Mononuclear cell (primary cell): Measurements from ENCODE around the gene RNF34. TPM values are rescaled to one million over a fixed set of nuclear protein-coding genes. Genes with fewer than 3 reads are reported as not detected.
A peak's percentile ranks its signal among the peaks of the same experiment; 100 is the strongest.
"Not testable (repeated sequence)": the region's sequence is repeated elsewhere in the genome, so short reads cannot be mapped to it uniquely, and the experiment has no call there.

ENCODE experiments used
- H3K27me3 ChIP-seq: 2 replicates; pipeline ENCODE4 v1.6.0; 2011; ENCODE audit warnings: low read length, control low read depth; ENCODE audit not compliant: insufficient read depth
- H3K4me1 ChIP-seq: 2 replicates; pipeline ENCODE4 v1.5.1; 2011; ENCODE audit warnings: mild to moderate bottlenecking, low read length, control low read depth; ENCODE audit not compliant: insufficient read depth
- H3K4me3 ChIP-seq: 2 replicates; pipeline ENCODE4 v1.5.1; 2011; ENCODE audit warnings: mild to moderate bottlenecking, low read length, moderate library complexity
- H3K9me3 ChIP-seq: 2 replicates; pipeline ENCODE4 v1.5.1; 2011; ENCODE audit warnings: low read depth, mild to moderate bottlenecking, control low read depth, low read length
- total RNA-seq: library from RNA; depleted of rRNA; stranded (reverse); fragments of >200 nt; gene quantifications from one replicate; pipeline ENCODE4 v1.2.3, GENCODE V29; 2012

RNF34 gene
- total RNA-seq: 54.4 TPM

GRCh38 chr12:121399391-121400331 is at the start of gene RNF34:
TSS of gene RNF34 (plus strand) at chr12:121400118. CDS start at chr12:121400213, 95 bp downstream.
- peaks cover 28% of the 10 kb centered on the region for H3K4me1 ChIP-seq
- no peaks in the 10 kb centered on the region for H3K9me3 ChIP-seq
- peak within 1 kb of the TSS; percentile 93 for H3K4me3 ChIP-seq
- no peaks in the 10 kb centered on the region for H3K27me3 ChIP-seq

- H3K4me3 ChIP-seq: peak within 1 kb of the TSS; percentile 74
- H3K9me3 ChIP-seq: no peaks in the 10 kb centered on the region
- no peaks in the 10 kb centered on the region for H3K27me3 ChIP-seq
- peaks cover 36% of the 10 kb centered on the region for H3K4me1 ChIP-seq
Measured at GRCh38 chr12:121351820-121352681, 47.9 kb upstream of the RNF34 start, which contains the start of gene ANAPC5. TSS of gene ANAPC5 (minus strand) at chr12:121352411. CDS start at chr12:121352340, 71 bp downstream.

- H3K4me1 ChIP-seq: peaks cover 36% of the 10 kb centered on the region
- H3K4me3 ChIP-seq: peak overlapping the region; percentile 74
Measured at GRCh38 chr12:121352682-121353018, 47.3 kb upstream of the RNF34 start.

GRCh38 chr12:121355818-121356217 is 44.1 kb upstream of the RNF34 start:
- no peaks in the 10 kb centered on the region for H3K9me3 ChIP-seq
- peaks cover 18% of the 10 kb centered on the region for H3K4me1 ChIP-seq
- H3K4me3 ChIP-seq: no peak overlapping the region
- no peaks in the 10 kb centered on the region for H3K27me3 ChIP-seq

More at GRCh38 chr12:121352682-121353018, 47.3 kb upstream of the RNF34 start:
- no peaks in the 10 kb centered on the region for H3K9me3 ChIP-seq
- no peaks in the 10 kb centered on the region for H3K27me3 ChIP-seq

GRCh38 chr12:121356657-121357056 is 43.3 kb upstream of the RNF34 start:
- no peak overlapping the region for H3K4me3 ChIP-seq
- H3K27me3 ChIP-seq: no peaks in the 10 kb centered on the region
- H3K4me1 ChIP-seq: peaks cover 9% of the 10 kb centered on the region
- no peaks in the 10 kb centered on the region for H3K9me3 ChIP-seq

GRCh38 chr12:121357331-121357730 is 42.6 kb upstream of the RNF34 start:
- H3K4me1 ChIP-seq: peaks cover 7% of the 10 kb centered on the region

GRCh38 chr12:121358073-121358472 is 41.8 kb upstream of the RNF34 start:
- H3K4me3 ChIP-seq: no peak overlapping the region
- no peaks in the 10 kb centered on the region for H3K9me3 ChIP-seq
- H3K27me3 ChIP-seq: no peaks in the 10 kb centered on the region
- peaks cover 3% of the 10 kb centered on the region for H3K4me1 ChIP-seq

More at GRCh38 chr12:121357331-121357730, 42.6 kb upstream of the RNF34 start:
- Histone ChIP-seq H3K9me3 (no peaks in the 10 kb centered on the region), H3K27me3 (no peaks in the 10 kb centered on the region), H3K4me3 (no peak overlapping the region)

GRCh38 chr12:121364683-121365121 is 35.2 kb upstream of the RNF34 start:
- H3K27me3 ChIP-seq: no peaks in the 10 kb centered on the region
- peaks cover 10% of the 10 kb centered on the region for H3K4me1 ChIP-seq
- no peaks in the 10 kb centered on the region for H3K9me3 ChIP-seq
- H3K4me3 ChIP-seq: no peak overlapping the region

- Histone ChIP-seq H3K4me3 (no peak overlapping the region), H3K9me3 (no peaks in the 10 kb centered on the region), H3K27me3 (no peaks in the 10 kb centered on the region), H3K4me1 (peaks cover 10% of the 10 kb centered on the region)
Measured at GRCh38 chr12:121365416-121366062, 34.4 kb upstream of the RNF34 start.

- H3K9me3 ChIP-seq: no peaks in the 10 kb centered on the region
- H3K4me1 ChIP-seq: peaks cover 10% of the 10 kb centered on the region
- H3K4me3 ChIP-seq: no peak overlapping the region
- H3K27me3 ChIP-seq: no peaks in the 10 kb centered on the region
Measured at GRCh38 chr12:121366063-121366459, 33.9 kb upstream of the RNF34 start.

- Histone ChIP-seq H3K9me3 (no peaks in the 10 kb centered on the region), H3K4me3 (no peak overlapping the region), H3K27me3 (no peaks in the 10 kb centered on the region), H3K4me1 (no peaks in the 10 kb centered on the region)
Measured at GRCh38 chr12:121371404-121371803, 28.5 kb upstream of the RNF34 start.

- H3K4me3 ChIP-seq: no peak overlapping the region
- H3K27me3 ChIP-seq: no peaks in the 10 kb centered on the region
Measured at GRCh38 chr12:121373755-121374154, 26.2 kb upstream of the RNF34 start.

GRCh38 chr12:121374336-121374735 is 25.6 kb upstream of the RNF34 start:
- H3K27me3 ChIP-seq, H3K4me3 ChIP-seq, H3K4me1 ChIP-seq, H3K9me3 ChIP-seq: not testable (repeated sequence)

More at GRCh38 chr12:121373755-121374154, 26.2 kb upstream of the RNF34 start:
- Histone ChIP-seq H3K4me1 (no peaks in the 10 kb centered on the region), H3K9me3 (no peaks in the 10 kb centered on the region)

- not testable (repeated sequence) for H3K4me3 ChIP-seq, H3K27me3 ChIP-seq, H3K4me1 ChIP-seq, H3K9me3 ChIP-seq
Measured at GRCh38 chr12:121374945-121375584, 24.9 kb upstream of the RNF34 start.
